OCI-LY7 (cell line): Measurements from ENCODE around the gene TMEM107.

ENCODE experiments used
- EZH2phosphoT487 ChIP-seq: fragments of 200-600 bp; sonication (generic); IDR thresholded peaks from 2 replicates; pipeline ENCODE4 v1.6.1; 2018; ENCODE audit warnings: low read depth, borderline replicate concordance, mild to moderate bottlenecking, mixed run types, antibody characterized with exemption, low read length, moderate library complexity, mixed read lengths
- TF ChIP-seq, protein P1 (sequence below): fragments of 200-600 bp; sonication (generic); conservative IDR thresholded peaks from 2 replicates; pipeline ENCODE4 v1.5.1; 2014; ENCODE audit warnings: mild to moderate bottlenecking, antibody characterized with exemption, low read length, moderate library complexity, mixed read lengths

DNA sequence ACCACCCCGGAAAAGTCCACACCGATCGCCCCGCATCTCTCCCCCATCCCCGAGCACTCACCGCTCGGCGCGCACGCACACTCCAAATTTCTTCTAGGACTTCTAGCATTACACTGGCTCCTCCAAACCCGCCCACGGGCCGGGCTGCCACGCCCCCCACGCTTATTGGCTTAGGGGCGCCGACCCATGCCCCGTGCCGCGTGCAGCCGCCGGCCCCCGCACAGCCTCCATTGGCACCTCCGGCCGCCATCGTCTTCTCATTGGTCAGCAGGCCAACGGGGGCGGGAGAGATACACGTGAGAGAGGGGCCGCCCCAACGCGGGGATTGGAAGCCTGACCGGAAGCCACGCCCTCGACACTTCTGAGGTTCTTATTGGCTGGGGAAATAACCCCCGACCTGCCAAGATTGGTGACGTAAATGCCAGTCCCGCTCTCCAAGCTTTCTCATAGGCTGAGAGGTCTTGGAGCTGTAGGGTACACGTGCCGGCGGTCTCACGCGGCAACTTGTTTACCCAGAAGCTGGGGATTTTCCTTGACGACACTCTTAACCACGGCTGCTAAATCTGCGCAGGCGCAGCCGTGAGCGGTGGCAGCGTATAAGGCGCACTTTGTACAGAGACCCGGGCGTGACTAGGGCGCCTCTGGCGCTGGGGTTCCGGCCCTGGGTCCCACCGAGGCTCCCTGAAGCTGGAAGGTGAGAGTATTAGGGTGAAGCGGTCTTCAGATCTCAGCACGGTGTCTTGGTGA lies 19.8 kb downstream of the TMEM107 start:
- TF ChIP-seq, protein P1, sequence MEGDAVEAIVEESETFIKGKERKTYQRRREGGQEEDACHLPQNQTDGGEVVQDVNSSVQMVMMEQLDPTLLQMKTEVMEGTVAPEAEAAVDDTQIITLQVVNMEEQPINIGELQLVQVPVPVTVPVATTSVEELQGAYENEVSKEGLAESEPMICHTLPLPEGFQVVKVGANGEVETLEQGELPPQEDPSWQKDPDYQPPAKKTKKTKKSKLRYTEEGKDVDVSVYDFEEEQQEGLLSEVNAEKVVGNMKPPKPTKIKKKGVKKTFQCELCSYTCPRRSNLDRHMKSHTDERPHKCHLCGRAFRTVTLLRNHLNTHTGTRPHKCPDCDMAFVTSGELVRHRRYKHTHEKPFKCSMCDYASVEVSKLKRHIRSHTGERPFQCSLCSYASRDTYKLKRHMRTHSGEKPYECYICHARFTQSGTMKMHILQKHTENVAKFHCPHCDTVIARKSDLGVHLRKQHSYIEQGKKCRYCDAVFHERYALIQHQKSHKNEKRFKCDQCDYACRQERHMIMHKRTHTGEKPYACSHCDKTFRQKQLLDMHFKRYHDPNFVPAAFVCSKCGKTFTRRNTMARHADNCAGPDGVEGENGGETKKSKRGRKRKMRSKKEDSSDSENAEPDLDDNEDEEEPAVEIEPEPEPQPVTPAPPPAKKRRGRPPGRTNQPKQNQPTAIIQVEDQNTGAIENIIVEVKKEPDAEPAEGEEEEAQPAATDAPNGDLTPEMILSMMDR, result peak; percentile 43; the same call in 1 of the 2 replicates
- no peak for TF ChIP-seq EZH2phosphoT487
